ENCODE results near the gene UBAP1. TPM values are rescaled to one million over a fixed set of nuclear protein-coding genes. Genes with fewer than 3 reads are reported as not detected.
"Not testable (repeated sequence)": the region's sequence is repeated elsewhere in the genome, so short reads cannot be mapped to it uniquely, and the experiment has no call there.

UBAP1 gene
- total and polyA plus RNA-seq, 2 donors = 21.6 to 54.1 TPM

DNA sequence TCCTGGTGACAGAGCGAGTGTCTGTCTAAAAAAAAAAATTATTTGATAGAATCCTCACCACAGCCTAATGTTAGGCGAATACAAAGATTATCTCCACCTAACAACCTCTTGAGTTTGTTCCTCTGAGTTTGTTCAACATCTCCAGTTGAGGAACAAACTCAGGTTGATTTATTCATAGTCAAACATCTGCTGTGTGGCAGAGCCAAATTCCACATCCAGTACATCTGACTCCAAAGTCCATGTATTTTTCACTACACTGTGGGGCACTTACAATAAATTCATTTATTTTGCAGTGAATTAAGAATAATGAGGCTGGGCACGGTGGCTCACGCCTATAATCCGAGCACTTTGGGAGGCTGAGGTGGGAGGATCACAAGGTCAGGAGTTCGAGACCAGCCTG, 97.0 kb downstream of the UBAP1 start:
- WGBS = 96% methylated on average over 6 of the region's 6 CpGs
- Histone ChIP-seq H3K36me3 (ENCODE audit: insufficient read depth) (no peaks in the 10 kb centered on the region), H3K4me1 (ENCODE audit: insufficient read depth) (no peaks in the 10 kb centered on the region), H3K4me3 (ENCODE audit: low read depth, low read length) (no peak overlapping the region), H3K27ac (ENCODE audit: low read depth) (no peak overlapping the region)
- no peak for DNase-seq (ENCODE audit: extremely low spot score)

DNA sequence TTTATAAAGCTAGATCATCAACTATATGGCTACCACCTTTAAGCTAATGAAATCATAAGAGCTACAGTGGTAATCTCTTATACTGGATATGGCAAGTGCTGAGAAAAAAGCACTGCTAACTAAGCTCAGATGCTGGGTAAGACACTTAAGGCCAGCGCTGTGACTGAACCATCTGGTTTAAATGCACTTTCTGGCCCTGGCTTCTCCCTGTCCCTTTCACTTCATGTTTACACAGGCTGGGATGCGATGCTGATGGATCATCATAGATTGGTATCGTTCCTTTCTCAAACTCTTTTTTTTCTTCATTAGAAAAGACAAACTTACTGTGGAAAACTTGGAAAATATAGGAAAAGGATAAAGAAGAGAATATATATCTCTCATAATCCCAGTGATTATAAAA, 97.9 kb downstream of the UBAP1 start:
- whole genome bisulfite sequencing = 80% methylated on average over 3 of the region's 3 CpGs
- H3K36me3 ChIP-seq (ENCODE audit: insufficient read depth) = no peaks in the 10 kb centered on the region
- no peaks in the 10 kb centered on the region for H3K4me1 ChIP-seq (ENCODE audit: insufficient read depth)
- DNase-seq (ENCODE audit: extremely low spot score) = no peak
- no peak overlapping the region for H3K27ac ChIP-seq (ENCODE audit: low read depth)
- no peak overlapping the region for H3K4me3 ChIP-seq (ENCODE audit: low read depth, low read length)

DNA sequence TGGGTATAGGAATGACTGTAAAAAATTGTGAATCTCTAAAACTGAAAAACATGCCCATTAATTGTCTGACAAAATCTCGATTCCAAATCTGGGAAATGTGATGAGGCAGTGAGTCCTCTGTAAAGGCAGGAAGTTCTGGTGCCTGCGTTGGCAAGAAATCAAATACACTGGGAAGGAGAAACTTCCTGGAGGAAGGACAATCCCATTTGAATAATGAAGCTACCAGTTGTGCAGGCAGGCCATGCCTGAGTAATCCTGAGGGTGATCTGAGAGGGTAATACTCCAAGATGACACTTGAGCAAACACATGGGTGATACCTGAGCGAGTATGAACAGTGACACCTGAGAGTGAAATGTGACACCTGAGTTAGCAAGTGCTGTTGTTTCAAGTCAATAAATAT, 100.6 kb downstream of the UBAP1 start:
- H3K4me1 ChIP-seq (ENCODE audit: insufficient read depth) = no peaks in the 10 kb centered on the region
- no peak overlapping the region for H3K4me3 ChIP-seq (ENCODE audit: low read depth, low read length)
- no peak overlapping the region for H3K27ac ChIP-seq (ENCODE audit: low read depth)
- no peaks in the 10 kb centered on the region for H3K36me3 ChIP-seq (ENCODE audit: insufficient read depth)
- 83% methylated on average over 3 of the region's 3 CpGs for WGBS
- DNase-seq (ENCODE audit: extremely low spot score) = no peak

DNA sequence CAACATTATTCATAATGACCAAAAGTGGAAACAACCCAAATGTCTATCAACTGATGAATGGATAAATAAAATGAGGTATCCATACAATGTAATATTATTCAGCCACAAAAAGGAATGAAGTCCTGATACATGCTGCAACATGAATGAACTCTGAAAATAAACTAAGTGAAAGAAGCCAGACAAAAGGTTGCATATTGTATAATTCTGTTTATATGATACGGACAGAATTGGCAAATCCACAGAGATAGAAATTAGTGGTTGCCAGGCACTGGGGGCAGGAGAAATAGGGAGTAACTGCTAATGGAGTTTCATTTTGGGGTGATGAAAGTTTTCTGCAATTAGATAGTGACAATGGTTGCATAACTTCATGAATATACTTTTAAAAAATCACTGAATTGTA, 103.3 kb downstream of the UBAP1 start:
- no peaks in the 10 kb centered on the region for H3K4me1 ChIP-seq (ENCODE audit: insufficient read depth)
- H3K36me3 ChIP-seq (ENCODE audit: insufficient read depth) = no peaks in the 10 kb centered on the region
- WGBS = 39% methylated on average over 1 of the region's 1 CpG
- no peak for DNase-seq (ENCODE audit: extremely low spot score)
- H3K27ac ChIP-seq (ENCODE audit: low read depth) = no peak overlapping the region
- H3K4me3 ChIP-seq (ENCODE audit: low read depth, low read length) = no peak overlapping the region

DNA sequence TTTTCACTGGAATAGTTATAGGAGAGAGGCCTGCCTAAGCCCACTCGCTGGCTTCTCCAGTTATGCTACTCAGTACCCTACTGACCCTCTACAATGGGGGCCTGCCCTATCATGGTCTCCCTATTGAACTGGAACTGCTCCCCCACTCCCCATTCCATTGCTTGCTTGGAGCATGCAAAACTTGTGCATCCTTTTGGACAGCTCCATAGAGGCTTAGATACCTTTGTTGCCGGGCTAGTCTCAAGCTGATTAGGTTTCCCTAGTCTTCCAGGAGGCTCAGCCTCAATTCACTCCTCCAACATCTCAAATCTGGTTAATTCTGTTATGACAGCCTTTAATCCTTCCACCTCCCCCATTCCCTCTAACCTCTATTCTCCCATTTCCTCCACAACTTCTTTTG, 110.3 kb downstream of the UBAP1 start:
- H3K36me3 ChIP-seq (ENCODE audit: insufficient read depth) = no peaks in the 10 kb centered on the region
- DNase-seq (ENCODE audit: extremely low spot score) = no peak
- WGBS = 79% methylated on average over 2 of the region's 2 CpGs

DNA sequence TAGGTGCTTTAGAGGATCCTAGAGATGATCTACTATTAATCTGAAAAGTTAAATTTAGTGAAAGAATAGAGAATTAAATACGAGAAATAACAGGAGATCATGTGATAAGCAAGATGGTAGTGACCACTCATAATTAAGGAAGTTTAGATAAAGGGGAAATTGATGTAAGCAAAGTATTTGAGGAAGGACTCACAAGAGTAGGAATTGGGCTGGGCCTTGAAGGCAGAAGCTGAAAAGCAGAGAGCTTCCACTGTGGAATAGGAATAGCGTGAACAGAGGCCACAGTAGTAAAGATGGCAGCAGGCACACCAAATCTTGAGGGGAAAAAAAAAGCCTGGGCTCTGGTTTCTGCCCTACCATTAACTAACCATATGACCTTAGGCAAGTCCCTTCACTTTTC, 112.2 kb downstream of the UBAP1 start:
- DNase-seq (ENCODE audit: extremely low spot score) = no peak
- no peaks in the 10 kb centered on the region for H3K4me1 ChIP-seq (ENCODE audit: insufficient read depth)
- WGBS = 88% methylated on average over 2 of the region's 2 CpGs
- no peak overlapping the region for H3K27ac ChIP-seq (ENCODE audit: low read depth)
- H3K4me3 ChIP-seq (ENCODE audit: low read depth, low read length) = no peak overlapping the region
- H3K36me3 ChIP-seq (ENCODE audit: insufficient read depth) = no peaks in the 10 kb centered on the region

More for the DNA sequence above, 110.3 kb downstream of the UBAP1 start:
- Histone ChIP-seq H3K4me1 (ENCODE audit: insufficient read depth) (no peaks in the 10 kb centered on the region), H3K4me3 (ENCODE audit: low read depth, low read length) (no peak overlapping the region), H3K27ac (ENCODE audit: low read depth) (no peak overlapping the region)

DNA sequence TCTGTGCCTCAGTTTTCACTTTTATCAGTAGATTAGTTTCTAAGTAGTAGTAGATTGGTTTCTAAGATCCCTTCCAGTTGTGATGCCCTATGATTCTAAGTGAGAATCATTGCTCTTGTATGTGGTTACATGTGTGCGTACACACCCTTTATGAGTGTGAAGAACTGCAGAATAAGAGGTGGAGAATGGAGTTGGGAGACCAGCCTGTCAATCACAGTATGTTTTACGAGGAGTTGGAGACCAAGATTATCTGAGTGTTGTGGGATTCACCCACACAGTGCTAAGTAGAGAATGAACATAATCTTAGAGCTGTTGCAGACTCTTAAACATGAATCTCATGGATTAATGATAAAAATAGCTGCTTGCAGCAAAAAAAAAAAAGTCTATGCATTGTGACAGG, 112.6 kb downstream of the UBAP1 start:
- H3K4me3 ChIP-seq (ENCODE audit: low read depth, low read length) = no peak overlapping the region
- DNase-seq (ENCODE audit: extremely low spot score) = no peak
- no peak overlapping the region for H3K27ac ChIP-seq (ENCODE audit: low read depth)
- H3K4me1 ChIP-seq (ENCODE audit: insufficient read depth) = no peaks in the 10 kb centered on the region
- H3K36me3 ChIP-seq (ENCODE audit: insufficient read depth) = no peaks in the 10 kb centered on the region
- 83% methylated on average over 2 of the region's 2 CpGs for WGBS

DNA sequence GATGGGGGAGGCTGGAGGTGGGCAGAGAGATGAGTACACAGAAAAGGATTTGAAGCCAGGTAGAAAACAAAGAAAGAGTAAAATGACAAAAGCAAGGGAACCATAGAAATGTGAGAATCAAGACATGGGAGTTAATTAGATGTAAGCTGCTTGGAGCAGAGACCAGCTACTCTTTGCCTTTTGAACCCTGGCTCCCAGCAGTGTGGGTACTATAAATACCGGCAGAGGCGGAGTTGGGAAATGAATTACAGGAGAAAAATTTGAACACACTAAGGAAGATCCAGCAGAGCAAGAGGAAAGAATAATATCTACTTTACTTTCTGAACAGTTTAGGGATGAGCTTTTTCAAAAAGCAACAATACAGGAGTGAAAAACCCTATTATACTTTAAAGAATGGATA, 113.7 kb downstream of the UBAP1 start:
- Histone ChIP-seq H3K27ac (ENCODE audit: low read depth) (no peak overlapping the region), H3K4me3 (ENCODE audit: low read depth, low read length) (no peak overlapping the region), H3K4me1 (ENCODE audit: insufficient read depth) (no peaks in the 10 kb centered on the region), H3K36me3 (ENCODE audit: insufficient read depth) (no peaks in the 10 kb centered on the region)
- DNase-seq (ENCODE audit: extremely low spot score) = no peak
- WGBS = 54% methylated on average over 2 of the region's 2 CpGs

DNA sequence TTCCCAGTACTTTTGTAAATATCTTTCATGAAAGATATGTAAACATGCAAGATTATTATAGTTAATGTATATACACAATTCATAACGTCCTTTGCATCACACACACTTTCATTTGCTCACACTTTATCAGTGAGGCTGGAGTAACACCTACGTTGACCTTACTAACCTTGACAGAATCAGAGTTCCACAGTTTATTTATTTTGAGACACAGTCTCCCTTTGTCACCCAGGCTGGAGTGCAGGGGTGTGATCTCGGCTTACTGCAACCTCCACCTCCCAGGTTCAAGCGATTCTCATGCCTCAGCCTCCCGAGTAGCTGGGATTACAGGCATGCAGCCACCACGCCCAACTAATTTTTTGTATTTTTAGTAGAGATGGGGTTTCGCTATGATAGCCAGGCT, 122.2 kb downstream of the UBAP1 start:
- H3K4me1 ChIP-seq (ENCODE audit: insufficient read depth); DNase-seq (ENCODE audit: extremely low spot score); H3K4me3 ChIP-seq (ENCODE audit: low read depth, low read length); H3K27ac ChIP-seq (ENCODE audit: low read depth); H3K36me3 ChIP-seq (ENCODE audit: insufficient read depth): not testable (repeated sequence)
- WGBS = 88% methylated on average over 7 of the region's 7 CpGs

Small RNA genes lying within 50 kb of the gene (small RNA-seq; reads per million reads assigned to genes)
- gene AL353662.3 (not detected), gene RNA5SP282 (not detected), gene RNU2-50P (not detected)

Other genes starting within 250 kb of the UBAP1 start
- 51.0 TPM for gene UBAP2, start 130.2 kb upstream of the UBAP1 start, total RNA-seq
- 16.4 TPM for gene UBAP2, start 130.2 kb upstream of the UBAP1 start, polyA plus RNA-seq
- 23.8 TPM for gene DCAF12, start 52.3 kb upstream of the UBAP1 start, total RNA-seq
- 18.4 TPM for gene DCAF12, start 52.3 kb upstream of the UBAP1 start, polyA plus RNA-seq
- gene KIF24, start 150.2 kb downstream of the UBAP1 start, total RNA-seq = 5.8 TPM
- gene KIF24, start 150.2 kb downstream of the UBAP1 start, polyA plus RNA-seq = 0.32 TPM
- 22.1 TPM for gene NUDT2, start 150.5 kb downstream of the UBAP1 start, total RNA-seq
- 36.2 TPM for gene NUDT2, start 150.5 kb downstream of the UBAP1 start, polyA plus RNA-seq
- gene MYORG, start 197.9 kb downstream of the UBAP1 start, total RNA-seq = 2.4 TPM
- gene MYORG, start 197.9 kb downstream of the UBAP1 start, polyA plus RNA-seq = 9.8 TPM

All from urinary bladder (tissue), 4 donors.